Fibroblast of lung (primary cell): ENCODE results near the gene TRIM72. TPM values are rescaled to one million over a fixed set of nuclear protein-coding genes. Genes with fewer than 3 reads are reported as not detected.
"Not testable (repeated sequence)": the region's sequence is repeated elsewhere in the genome, so short reads cannot be mapped to it uniquely, and the experiment has no call there.

Source experiments
- DNase-seq, 2 donors: peaks; one replicate each; pipeline versions ENCODE4 v3.0.0 to v3.0.0-alpha.2; 2010; ENCODE audit warnings: low read depth in 2 of 2
- H2AFZ ChIP-seq: 2 replicates; pipeline ENCODE4 v1.5.1; 2012; ENCODE audit warnings: low read length, control low read depth, inconsistent platforms
- H3K27ac ChIP-seq: 2 replicates; pipeline ENCODE4 v1.5.1; 2011; ENCODE audit warnings: low read length, control low read depth; ENCODE audit not compliant: insufficient read depth
- H3K27me3 ChIP-seq: 2 replicates; pipeline ENCODE4 v1.5.1; 2011; ENCODE audit warnings: mild to moderate bottlenecking, low read length; ENCODE audit not compliant: control insufficient read depth, insufficient read depth
- H3K36me3 ChIP-seq: 2 replicates; pipeline ENCODE4 v1.5.1; 2011; ENCODE audit warnings: low read length; ENCODE audit not compliant: control insufficient read depth, insufficient read depth
- H3K4me1 ChIP-seq: 2 replicates; pipeline ENCODE4 v1.5.1; 2011; ENCODE audit warnings: low read length; ENCODE audit not compliant: control insufficient read depth, insufficient read depth; ENCODE audit errors: extremely low read depth
- H3K4me2 ChIP-seq: 2 replicates; pipeline ENCODE4 v1.5.1; 2011; ENCODE audit warnings: low read length, control low read depth; ENCODE audit not compliant: insufficient read depth; ENCODE audit errors: extremely low read depth
- H3K4me3 ChIP-seq, 4 experiments: fragments of 200-600 bp in 1 of 4; sonication (generic) in 1 of 4; replicated peaks in 1 of 4; 2 replicates each; pipeline ENCODE4 v1.5.1; 2011 to 2016; ENCODE audit warnings: low read length in 4 of 4, low read depth in 3 of 4, mild to moderate bottlenecking in 3 of 4, control low read depth in 2 of 4, inconsistent platforms in 1 of 4, mixed read lengths in 1 of 4; ENCODE audit not compliant: insufficient read depth in 1 of 4; ENCODE audit errors: control extremely low read depth in 1 of 4
- H3K79me2 ChIP-seq: 2 replicates; pipeline ENCODE4 v1.5.1; 2012; ENCODE audit warnings: mild to moderate bottlenecking, low read length, inconsistent platforms; ENCODE audit not compliant: control insufficient read depth, insufficient read depth
- H3K9ac ChIP-seq: 2 replicates; pipeline ENCODE4 v1.5.1; 2011; ENCODE audit warnings: mild to moderate bottlenecking, low read length, control low read depth; ENCODE audit not compliant: insufficient read depth
- H3K9me3 ChIP-seq: 2 replicates; pipeline ENCODE4 v1.5.1; 2012; ENCODE audit warnings: low read depth, low read length; ENCODE audit not compliant: control insufficient read depth, insufficient read depth
- H4K20me1 ChIP-seq: 2 replicates; pipeline ENCODE4 v1.5.1; 2011; ENCODE audit warnings: low read length; ENCODE audit not compliant: control insufficient read depth, insufficient read depth; ENCODE audit errors: extremely low read depth
- CTCF ChIP-seq, 2 donors: IDR thresholded peaks in 1 of 2; conservative IDR thresholded peaks in 1 of 2; 1 replicate in 1 of 2; 2 replicates in 1 of 2; pipeline ENCODE4 v1.5.1; 2011 to 2012; ENCODE audit warnings: low read length in 2 of 2, control low read depth in 1 of 2, inconsistent platforms in 1 of 2, low read depth in 1 of 2, mild to moderate bottlenecking in 1 of 2
- EZH2 ChIP-seq: IDR thresholded peaks from 2 replicates; pipeline ENCODE4 v1.5.1; 2012; ENCODE audit warnings: low read length, control low read depth, mild to moderate bottlenecking; ENCODE audit errors: missing control alignments
- polyA plus RNA-seq, 2 donors: library from polyadenylated mRNA; depleted of rRNA in 1 of 2; stranded (reverse) in 1 of 2; unstranded in 1 of 2; fragments of >200 nt; gene quantifications; 2 replicates each; pipeline ENCODE4 v1.2.1, GENCODE V29; 2011 to 2012; ENCODE audit warnings: missing spikeins in 1 of 2
- total RNA-seq: library from RNA; depleted of rRNA; stranded (reverse); fragments of >200 nt; gene quantifications from 2 replicates; pipeline ENCODE4 v1.2.1, GENCODE V29; 2014

TRIM72 gene
- total and polyA plus RNA-seq, 2 donors (not counting 1 experiment from before 2014, with no cell fraction given), result not detected

- TF ChIP-seq EZH2, result no peak
- no peak for TF ChIP-seq CTCF (conservative IDR thresholded peaks at IDR 0.05 in 1 of 2, IDR thresholded peaks at IDR 0.05 in 1 of 2; ENCODE audit: low read depth in 1 of 2, low read length in 2 of 2)
- no peaks in the 10 kb centered on the region for H4K20me1 ChIP-seq
Measured at GRCh38 chr16:31194898-31195297, 19.0 kb upstream of the TRIM72 start.

DNA sequence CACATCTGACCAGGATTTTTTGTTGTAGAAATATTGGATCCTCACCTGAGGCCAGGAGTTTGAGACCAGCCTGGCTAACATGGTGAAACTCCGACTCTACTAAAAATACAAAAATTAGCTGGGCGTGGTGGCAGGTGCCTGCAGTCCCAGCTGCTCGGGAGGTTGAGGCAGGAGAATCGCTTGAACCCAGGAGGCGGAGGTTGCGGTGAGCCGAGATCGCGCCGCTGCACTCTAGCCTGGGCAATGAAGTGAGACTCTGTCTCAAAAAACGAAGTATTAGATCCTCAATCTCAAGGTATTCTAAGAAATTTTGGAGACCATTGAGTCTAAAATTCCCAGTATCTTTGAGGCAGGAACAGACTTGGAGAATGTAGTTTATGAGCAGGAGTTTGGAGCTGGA is 18.1 kb upstream of the TRIM72 start:
- DNase-seq, H3K79me2 ChIP-seq, H3K9me3 ChIP-seq, H2AFZ ChIP-seq, H4K20me1 ChIP-seq, H3K27me3 ChIP-seq, H3K9ac ChIP-seq, H3K4me2 ChIP-seq, H3K4me1 ChIP-seq, H3K27ac ChIP-seq, H3K4me3 ChIP-seq: not testable (repeated sequence)
- H3K36me3 ChIP-seq, result peaks cover 22% of the 10 kb centered on the region

More at GRCh38 chr16:31194898-31195297, 19.0 kb upstream of the TRIM72 start:
- H3K79me2 ChIP-seq, result peaks cover 11% of the 10 kb centered on the region
- no peaks in the 10 kb centered on the region for H3K4me1 ChIP-seq
- no peak overlapping the region for H3K4me2 ChIP-seq
- no peak overlapping the region for H3K4me3 ChIP-seq
- H3K27me3 ChIP-seq, result no peaks in the 10 kb centered on the region
- no peak overlapping the region for H3K27ac ChIP-seq
- no peaks in the 10 kb centered on the region for H3K9me3 ChIP-seq
- no peak overlapping the region for H2AFZ ChIP-seq
- H3K9ac ChIP-seq, result no peak overlapping the region
- DNase-seq, result no peak
- peaks cover 27% of the 10 kb centered on the region for H3K36me3 ChIP-seq

DNA sequence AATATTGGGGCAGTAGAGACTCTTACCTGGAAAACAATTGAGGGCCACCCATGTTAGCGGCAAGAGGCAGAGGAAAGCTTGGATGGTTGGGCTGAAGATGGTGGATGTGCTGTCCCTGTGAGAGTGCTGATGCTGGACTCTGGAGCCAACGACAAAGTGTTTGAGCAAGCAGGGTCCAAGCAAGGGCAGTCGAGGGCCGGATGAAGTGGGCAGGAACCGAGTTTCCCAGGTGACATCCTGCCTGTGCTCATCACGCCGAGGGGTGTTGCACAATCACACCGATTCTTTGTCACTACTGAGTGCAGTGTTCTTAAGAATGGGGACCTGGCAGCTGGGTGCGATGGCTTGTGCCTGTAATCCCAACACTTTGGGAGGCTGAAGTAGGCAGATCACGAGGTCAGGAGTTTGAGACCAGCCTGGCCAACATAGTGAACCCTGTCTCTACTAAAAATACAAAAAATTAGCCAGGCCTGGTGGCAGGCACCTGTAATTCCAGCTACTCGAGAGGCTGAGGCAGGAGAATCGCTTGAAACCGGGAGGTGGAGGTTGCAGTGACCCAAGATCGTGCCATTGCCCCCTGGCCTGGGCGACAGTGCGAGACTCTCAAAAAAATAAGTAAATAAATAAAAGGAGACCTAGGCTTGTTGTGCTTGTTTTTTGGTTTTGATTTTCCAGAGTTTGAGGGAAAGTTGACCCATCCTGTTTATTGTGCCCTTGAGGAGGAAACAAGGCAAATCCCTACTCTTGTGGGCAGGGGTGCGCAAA is 17.4 kb upstream of the TRIM72 start:
- Histone ChIP-seq H4K20me1 (no peaks in the 10 kb centered on the region), H3K27me3 (no peaks in the 10 kb centered on the region), H3K4me1 (no peaks in the 10 kb centered on the region), H3K36me3 (peaks cover 20% of the 10 kb centered on the region), H3K27ac (no peak overlapping the region), H3K9me3 (no peaks in the 10 kb centered on the region), H2AFZ (no peak overlapping the region), H3K79me2 (peaks cover 4% of the 10 kb centered on the region), H3K4me3 (no peak overlapping the region), H3K4me2 (no peak overlapping the region), H3K9ac (no peak overlapping the region)
- TF ChIP-seq EZH2 (no peak), CTCF (conservative IDR thresholded peaks at IDR 0.05 in 1 of 2, IDR thresholded peaks at IDR 0.05 in 1 of 2; ENCODE audit: low read depth in 1 of 2, low read length in 2 of 2) (no peak)
- no peak for DNase-seq
